GM18867 (cell line): Measurements from ENCODE around the gene TSSK6.

Experiments used
- ATAC-seq: cut with Tn5 transposase; IDR thresholded peaks from one replicate; pipeline ENCODE4 v1.9.1; 2021; ENCODE audit warnings: mild to moderate bottlenecking, moderate library complexity; ENCODE audit not compliant: unreplicated experiment

TSSK6 gene

DNA sequence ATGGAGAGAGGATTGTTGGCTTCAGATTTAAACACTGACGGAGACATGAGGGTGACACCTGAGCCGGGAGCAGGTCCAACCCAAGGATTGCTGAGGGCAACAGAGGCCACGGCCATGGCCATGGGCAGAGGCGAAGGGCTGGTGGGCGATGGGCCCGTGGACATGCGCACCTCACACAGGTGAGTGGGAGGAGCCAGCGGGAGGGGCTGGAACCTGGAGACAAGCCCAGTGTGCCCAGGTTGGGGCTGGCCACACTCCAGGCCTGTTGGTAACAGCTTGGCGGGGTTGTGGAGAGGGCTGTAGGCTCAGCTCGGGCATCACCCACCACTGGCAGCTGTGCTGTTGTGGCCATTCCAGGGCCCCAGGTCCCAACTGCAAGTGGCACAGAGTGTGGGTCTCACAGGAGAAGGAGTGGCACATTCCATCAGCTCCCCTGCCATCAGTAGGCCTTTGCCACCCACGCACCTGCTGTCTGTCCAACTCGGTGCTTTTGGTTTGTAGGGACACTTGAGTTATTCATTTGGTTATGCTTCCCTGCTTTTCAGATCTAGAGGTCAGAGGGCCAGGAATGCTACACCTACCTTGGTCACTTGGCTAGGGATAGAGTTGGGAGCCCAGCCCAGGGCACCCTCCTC lies 49.8 kb downstream of the TSSK6 start:
- no peak for ATAC-seq

DNA sequence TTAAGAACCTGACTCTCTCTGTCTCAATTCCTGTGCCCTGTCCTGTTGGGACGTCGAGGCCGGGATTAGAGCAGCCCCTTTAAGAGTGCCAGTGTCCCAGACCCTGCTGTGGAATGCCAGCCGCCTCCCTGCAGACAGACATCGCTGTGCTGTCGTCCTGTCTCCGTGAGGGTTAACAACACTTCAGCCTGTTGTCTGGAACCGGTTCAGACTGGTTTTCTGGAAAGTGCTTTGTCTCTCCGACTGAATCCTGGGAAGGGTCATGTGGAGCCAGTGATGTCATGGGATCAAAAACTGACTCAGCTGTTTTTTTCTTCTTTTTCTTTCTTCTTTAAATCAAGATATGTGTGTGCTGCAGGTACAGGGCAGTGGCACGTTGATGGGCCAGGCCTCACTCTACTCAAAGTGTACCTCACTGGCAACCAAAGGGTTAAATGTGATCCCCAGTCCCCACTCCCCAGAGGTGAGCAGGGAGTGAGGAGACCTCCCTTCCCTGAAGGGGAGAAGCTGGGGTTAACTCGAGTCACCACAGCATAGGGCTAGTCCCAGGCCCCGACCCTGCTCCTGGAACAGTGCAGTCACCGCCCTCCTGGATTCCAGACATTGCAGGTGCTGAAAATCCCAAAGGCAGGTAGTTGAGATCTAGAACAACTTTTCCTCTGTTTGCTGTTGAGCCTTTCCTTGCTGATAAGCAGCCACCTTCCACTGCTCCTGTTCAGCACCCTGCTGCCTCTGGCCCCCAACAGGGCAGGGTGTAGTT lies 50.8 kb downstream of the TSSK6 start:
- no peak for ATAC-seq
